Mesenchymal stem cell (in vitro differentiated cells and primary cell): ENCODE results near the gene FCGR3A.
"Not testable (repeated sequence)": the region's sequence is repeated elsewhere in the genome, so short reads cannot be mapped to it uniquely, and the experiment has no call there.

Experiments used
- DNase-seq: peaks from one replicate; pipeline ENCODE4 v3.0.0-alpha.2; 2013
- H2AFZ ChIP-seq: one replicate; pipeline ENCODE4 v1.6.1; 2013; ENCODE audit warnings: low read depth, mild to moderate bottlenecking, control low read depth, inconsistent platforms, low read length, moderate library complexity
- H2AK5ac ChIP-seq: 2 replicates; pipeline ENCODE4 v1.6.1; 2013; ENCODE audit warnings: low read length, moderate library complexity, mild to moderate bottlenecking, inconsistent platforms; ENCODE audit not compliant: severe bottlenecking
- H2BK120ac ChIP-seq: one replicate; pipeline ENCODE4 v1.6.1; 2013; ENCODE audit warnings: low read depth, mild to moderate bottlenecking, inconsistent platforms, low read length, moderate library complexity
- H2BK12ac ChIP-seq, 2 experiments: one replicate each; pipeline ENCODE4 v1.6.1; 2013; ENCODE audit warnings: inconsistent platforms in 2 of 2, low read length in 2 of 2, mild to moderate bottlenecking in 2 of 2, moderate library complexity in 2 of 2, control low read depth in 1 of 2
- H2BK15ac ChIP-seq: one replicate; pipeline ENCODE4 v1.6.1; 2013; ENCODE audit warnings: mild to moderate bottlenecking, low read depth, inconsistent platforms; ENCODE audit not compliant: poor library complexity, severe bottlenecking
- H2BK5ac ChIP-seq: 2 replicates; pipeline ENCODE4 v1.6.1; 2013; ENCODE audit warnings: low read depth, mild to moderate bottlenecking, low read length, control low read depth, inconsistent platforms; ENCODE audit not compliant: poor library complexity, severe bottlenecking
- H3K14ac ChIP-seq, 2 experiments: one replicate each; pipeline ENCODE4 v1.6.1; 2013; ENCODE audit warnings: inconsistent platforms in 2 of 2, low read length in 2 of 2, control low read depth in 1 of 2, mild to moderate bottlenecking in 1 of 2, moderate library complexity in 1 of 2
- H3K18ac ChIP-seq, 2 experiments: one replicate each; pipeline ENCODE4 v1.6.1; 2013; ENCODE audit warnings: inconsistent platforms in 2 of 2, low read length in 2 of 2, control low read depth in 1 of 2, low read depth in 1 of 2, mild to moderate bottlenecking in 1 of 2
- H3K23ac ChIP-seq, 2 experiments: one replicate each; pipeline ENCODE4 v1.6.1; 2013; ENCODE audit warnings: inconsistent platforms in 2 of 2, low read length in 2 of 2, mild to moderate bottlenecking in 2 of 2, moderate library complexity in 2 of 2, control low read depth in 1 of 2
- H3K27ac ChIP-seq: 2 replicates; pipeline ENCODE4 v1.5.1; 2013; ENCODE audit warnings: mild to moderate bottlenecking, moderate library complexity, low read length, control low read depth, inconsistent platforms; ENCODE audit not compliant: poor library complexity, severe bottlenecking
- H3K27me3 ChIP-seq, 2 experiments: 2 replicates each; pipeline versions ENCODE4 v1.6.1 to v1.7.0; 2013; ENCODE audit warnings: low read length in 2 of 2, mild to moderate bottlenecking in 2 of 2, moderate library complexity in 2 of 2, control low read depth in 1 of 2, inconsistent platforms in 1 of 2; ENCODE audit not compliant: control insufficient read depth in 1 of 2, insufficient read depth in 1 of 2
- H3K36me3 ChIP-seq, 2 experiments: 2 replicates each; pipeline versions ENCODE4 v1.6.1 to v1.7.0; 2013; ENCODE audit warnings: low read length in 2 of 2, control low read depth in 1 of 2, inconsistent platforms in 1 of 2, low read depth in 1 of 2, mild to moderate bottlenecking in 1 of 2; ENCODE audit not compliant: insufficient read depth in 2 of 2, control insufficient read depth in 1 of 2
- H3K4ac ChIP-seq, 2 experiments: one replicate each; pipeline ENCODE4 v1.6.1; 2013; ENCODE audit warnings: inconsistent platforms in 2 of 2, low read length in 2 of 2, mild to moderate bottlenecking in 2 of 2, moderate library complexity in 2 of 2, control low read depth in 1 of 2, low read depth in 1 of 2
- H3K4me1 ChIP-seq: 2 replicates; pipeline ENCODE4 v1.6.1; 2013; ENCODE audit warnings: low read depth, low read length, control low read depth; ENCODE audit not compliant: control insufficient read depth, insufficient read depth
- H3K4me2 ChIP-seq: 2 replicates; pipeline ENCODE4 v1.6.1; 2013; ENCODE audit warnings: low read length, mild to moderate bottlenecking, inconsistent platforms; ENCODE audit not compliant: poor library complexity, severe bottlenecking
- H3K4me3 ChIP-seq, 2 experiments: 2 replicates each; pipeline versions ENCODE4 v1.5.1 to v1.7.0; 2013; ENCODE audit warnings: low read length in 2 of 2, mild to moderate bottlenecking in 2 of 2, control low read depth in 1 of 2, low read depth in 1 of 2; ENCODE audit not compliant: insufficient read depth in 1 of 2
- H3K79me1 ChIP-seq: replicated peaks from 2 replicates; pipeline ENCODE4 v1.6.1; 2013; ENCODE audit warnings: mild to moderate bottlenecking, control low read depth, low read length, inconsistent platforms; ENCODE audit not compliant: poor library complexity, severe bottlenecking
- H3K9ac ChIP-seq: 2 replicates; pipeline ENCODE4 v1.7.0; 2013; ENCODE audit warnings: mild to moderate bottlenecking, low read length, moderate library complexity
- H3K9me3 ChIP-seq: 2 replicates; pipeline ENCODE4 v1.7.0; 2013; ENCODE audit warnings: mild to moderate bottlenecking, low read length; ENCODE audit not compliant: control insufficient read depth
- H4K8ac ChIP-seq: one replicate; pipeline ENCODE4 v1.6.1; 2013; ENCODE audit warnings: inconsistent platforms, mild to moderate bottlenecking, low read length, moderate library complexity
- H4K91ac ChIP-seq: one replicate; pipeline ENCODE4 v1.6.1; 2013; ENCODE audit warnings: mild to moderate bottlenecking, low read length, inconsistent platforms
- WGBS: methylation state at CpG from one replicate; pipeline ENCODE4 v1.1.7; 2013; ENCODE audit warnings: mixed read lengths; 5-methylcytosine and 5-hydroxymethylcytosine counted together

Gene FCGR3A

GRCh38 chr1:161579856-161580507, 30.4 kb upstream of the FCGR3A start:
- not testable (repeated sequence) for H2AFZ ChIP-seq, H3K79me1 ChIP-seq, H3K9me3 ChIP-seq, H3K36me3 ChIP-seq, H3K9ac ChIP-seq, H2BK5ac ChIP-seq, H2AK5ac ChIP-seq, H2BK15ac ChIP-seq, H4K8ac ChIP-seq, H3K4me1 ChIP-seq, H3K4me2 ChIP-seq, H3K4ac ChIP-seq, H4K91ac ChIP-seq, H2BK12ac ChIP-seq, H3K27ac ChIP-seq, H3K27me3 ChIP-seq, DNase-seq, H3K18ac ChIP-seq, H3K23ac ChIP-seq, H3K4me3 ChIP-seq, H3K14ac ChIP-seq, H2BK120ac ChIP-seq
- whole genome bisulfite sequencing: no CpG with 5 or more reads among the region's 8 CpGs

- not testable (repeated sequence) for H3K4ac ChIP-seq, H3K27ac ChIP-seq, H2AK5ac ChIP-seq, H3K23ac ChIP-seq, H4K91ac ChIP-seq, H3K14ac ChIP-seq, H3K18ac ChIP-seq, H4K8ac ChIP-seq, H3K4me1 ChIP-seq, H3K9me3 ChIP-seq, H3K4me3 ChIP-seq, H2BK12ac ChIP-seq, H3K36me3 ChIP-seq, H3K27me3 ChIP-seq, H3K9ac ChIP-seq, H2BK5ac ChIP-seq, H2BK120ac ChIP-seq, H3K79me1 ChIP-seq, H2AFZ ChIP-seq, DNase-seq, H3K4me2 ChIP-seq, H2BK15ac ChIP-seq
Measured at GRCh38 chr1:161576676-161577075, 27.1 kb upstream of the FCGR3A start.

GRCh38 chr1:161571703-161572102, 22.1 kb upstream of the FCGR3A start:
- not testable (repeated sequence) for H3K27me3 ChIP-seq, H3K9me3 ChIP-seq, H3K18ac ChIP-seq, H3K4ac ChIP-seq, H2BK5ac ChIP-seq, DNase-seq, H3K36me3 ChIP-seq, H3K4me2 ChIP-seq, H2AFZ ChIP-seq, H2BK15ac ChIP-seq, H4K8ac ChIP-seq, H3K4me1 ChIP-seq, H3K27ac ChIP-seq, H3K14ac ChIP-seq, H3K23ac ChIP-seq, H4K91ac ChIP-seq, H2BK12ac ChIP-seq, H2AK5ac ChIP-seq, H2BK120ac ChIP-seq, H3K79me1 ChIP-seq, H3K4me3 ChIP-seq, H3K9ac ChIP-seq
- WGBS: no CpG with 5 or more reads among the region's 8 CpGs

DNA sequence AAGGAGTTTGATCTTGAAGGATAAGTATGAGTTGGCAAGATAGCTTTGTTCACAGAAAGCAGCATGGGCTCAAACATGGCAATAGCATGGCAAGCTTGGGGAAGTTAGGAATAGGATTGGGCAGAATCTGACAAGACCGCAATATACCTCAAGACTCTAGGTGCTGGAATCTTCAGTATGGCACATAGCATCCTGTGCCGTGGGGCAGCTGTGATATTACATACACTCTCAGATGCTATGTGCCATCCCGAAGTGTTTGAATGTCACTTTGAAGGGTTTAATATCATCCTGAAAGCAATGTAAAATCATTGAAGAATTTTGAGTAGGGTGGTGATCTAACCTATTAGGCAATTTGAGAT, 17.0 kb upstream of the FCGR3A start:
- WGBS: no CpG with 5 or more reads among the region's 3 CpGs
- not testable (repeated sequence) for H3K4me2 ChIP-seq, H3K79me1 ChIP-seq, H2BK15ac ChIP-seq, H2AK5ac ChIP-seq, H3K27ac ChIP-seq, H3K4me3 ChIP-seq, H3K4ac ChIP-seq, H3K9ac ChIP-seq, H3K36me3 ChIP-seq, H3K27me3 ChIP-seq, H3K4me1 ChIP-seq, H2BK12ac ChIP-seq, H2BK5ac ChIP-seq, H3K23ac ChIP-seq, H3K14ac ChIP-seq, DNase-seq, H2BK120ac ChIP-seq, H4K91ac ChIP-seq, H3K9me3 ChIP-seq, H4K8ac ChIP-seq, H2AFZ ChIP-seq, H3K18ac ChIP-seq
